NOMO-1 treated with DMSO at 0.1 percent for 48 hours (cell line): Measurements from ENCODE around the gene COPG2.
A peak's percentile ranks its signal among the peaks of the same experiment; 100 is the strongest.

Source experiments
- DNase-seq: peaks from one replicate; lab custom pipeline; 2025; ENCODE audit not compliant: unreplicated experiment; lab: John Stamatoyannopoulos, UW

Gene COPG2

DNA sequence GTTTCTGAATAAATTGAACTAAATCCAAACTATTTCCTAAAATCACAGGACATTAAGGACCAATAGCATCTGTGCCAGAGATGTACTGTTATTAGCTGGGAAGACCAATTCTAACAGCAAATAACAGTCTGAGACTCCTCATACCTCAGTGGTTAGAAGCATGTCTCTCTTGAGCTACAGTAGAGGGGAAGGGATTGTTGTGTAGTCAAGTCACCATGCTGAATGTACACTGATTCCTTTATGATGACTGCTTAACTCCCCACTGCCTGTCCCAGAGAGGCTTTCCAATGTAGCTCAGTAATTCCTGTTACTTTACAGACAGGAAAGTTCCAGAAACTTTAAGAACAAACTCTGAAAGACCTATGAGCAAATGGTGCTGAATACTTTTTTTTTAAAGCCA, 162.8 kb downstream of the COPG2 start:
- no peak for DNase-seq

DNA sequence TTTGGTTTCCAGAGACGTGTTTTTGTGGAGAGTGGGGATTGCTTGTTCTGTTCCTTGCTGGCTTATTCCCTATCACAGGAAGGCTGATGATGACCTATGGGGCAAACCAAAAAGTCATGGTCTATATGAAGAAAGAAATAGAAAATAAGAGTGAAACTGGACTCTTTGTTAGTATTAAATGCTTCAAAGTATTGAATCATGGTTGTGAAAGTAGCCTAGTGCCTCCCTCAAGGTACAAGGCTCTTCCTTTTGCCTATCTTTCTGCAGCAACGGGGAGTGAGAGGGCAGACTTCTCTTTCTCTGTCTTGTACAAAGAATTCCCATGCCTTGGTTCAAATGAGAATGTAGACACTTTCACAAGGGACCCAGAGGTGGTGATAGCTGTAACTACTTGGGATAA, 167.6 kb downstream of the COPG2 start:
- DNase-seq, result no peak

DNA sequence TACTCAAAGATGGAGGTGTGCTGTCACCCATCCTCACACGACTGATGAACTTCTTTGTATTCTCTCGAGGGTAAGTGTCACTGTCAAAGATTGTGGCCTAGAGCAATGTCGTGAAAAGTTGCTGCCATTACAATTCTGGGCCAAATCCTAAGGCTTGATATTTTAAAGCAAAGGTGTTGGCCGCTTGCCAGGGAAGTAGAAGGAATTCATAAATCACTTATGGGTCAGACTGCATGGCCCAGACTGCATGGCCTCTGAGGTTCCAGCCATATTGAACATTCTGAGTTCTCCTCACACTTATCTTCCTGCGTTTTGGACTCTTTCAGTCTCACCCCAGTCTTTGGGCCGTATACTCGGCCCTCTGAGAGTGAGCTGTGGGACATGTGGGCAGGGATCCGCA, 168.1 kb downstream of the COPG2 start:
- no peak for DNase-seq

DNA sequence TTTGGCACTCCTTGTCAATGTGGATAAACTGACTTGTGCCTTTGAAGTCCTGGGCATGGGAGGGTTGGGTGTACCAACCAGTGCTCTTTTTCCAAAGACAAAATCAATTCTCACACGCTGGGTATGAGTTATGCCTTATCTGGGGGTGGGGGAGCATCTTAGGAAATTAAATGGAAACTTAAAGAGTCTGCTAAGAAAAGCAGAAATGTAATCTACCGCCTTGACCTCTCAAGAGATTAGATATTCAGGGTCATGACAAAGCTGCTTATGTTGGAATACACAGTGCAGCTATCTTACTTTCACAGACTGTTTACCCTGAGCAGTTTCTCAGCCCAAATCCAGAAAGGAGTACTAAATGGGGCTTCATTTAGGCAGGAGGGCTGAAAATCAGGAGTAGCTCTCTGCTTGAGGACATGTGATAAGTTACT, 174.1 kb downstream of the COPG2 start:
- DNase-seq, result no peak

DNA sequence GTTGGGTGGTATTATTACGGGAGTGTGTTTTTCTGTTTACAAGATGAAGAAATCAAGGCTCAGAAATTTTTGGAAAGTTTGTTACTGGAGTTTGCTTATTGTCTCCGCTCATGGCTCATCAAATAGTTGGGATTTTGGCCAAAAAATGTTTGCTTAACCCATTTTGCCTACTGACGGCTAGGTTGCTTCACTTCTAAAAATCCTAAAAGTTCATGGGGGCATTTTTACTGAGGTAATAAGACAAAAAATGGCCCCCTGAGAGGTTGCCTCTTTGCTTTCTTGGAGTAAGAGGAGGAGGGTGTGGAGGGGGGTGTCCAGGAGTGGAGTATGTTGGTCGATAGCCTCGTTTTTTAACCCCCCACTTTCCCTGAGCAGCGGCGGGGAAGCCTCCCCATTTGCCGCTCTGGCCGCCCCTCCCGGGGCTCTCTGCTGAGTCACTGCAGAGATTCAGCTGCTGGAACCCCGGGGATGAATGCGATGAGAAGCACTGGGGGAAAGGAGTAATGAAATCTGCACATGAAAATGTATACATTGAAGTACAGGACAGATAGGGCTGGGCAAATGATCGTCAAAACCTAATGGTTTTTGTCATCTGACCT, 175.2 kb downstream of the COPG2 start:
- DNase-seq, result no peak

DNA sequence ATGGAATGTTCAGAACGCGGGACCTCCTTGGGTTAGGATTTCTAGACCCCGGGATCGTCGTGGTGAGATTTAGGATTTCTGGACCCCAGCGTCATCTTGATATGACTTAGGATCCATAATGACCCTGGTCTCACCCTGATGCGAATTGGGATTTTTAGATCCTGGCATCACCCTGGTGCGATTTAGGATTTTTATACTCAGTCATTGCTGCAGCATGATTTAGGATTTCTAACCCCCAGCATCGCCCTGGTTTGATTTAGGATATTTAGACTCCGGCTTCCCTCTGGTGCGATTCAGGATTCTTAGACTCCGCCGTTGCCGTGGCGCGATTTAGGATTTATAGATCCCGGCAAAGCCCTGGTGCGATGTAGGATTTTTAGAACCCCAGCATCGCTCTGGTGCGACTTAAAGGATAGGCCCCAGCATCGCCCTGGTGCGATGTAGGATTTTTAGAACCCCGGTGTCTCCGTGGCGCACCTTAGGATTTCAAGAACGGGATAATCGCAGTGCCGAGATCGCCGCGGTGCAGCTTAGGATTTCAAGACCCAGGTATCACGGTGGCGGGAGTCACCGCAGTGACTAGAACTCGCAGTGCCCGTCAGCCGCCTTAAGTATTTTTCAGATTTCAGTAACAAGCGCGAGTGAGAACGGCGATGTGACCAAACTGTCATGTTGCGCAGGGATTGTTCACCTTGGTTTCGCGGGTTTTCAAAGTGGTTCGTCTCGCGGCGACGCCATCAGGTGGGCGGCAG, 175.8 kb downstream of the COPG2 start:
- DNase-seq, result no peak

DNA sequence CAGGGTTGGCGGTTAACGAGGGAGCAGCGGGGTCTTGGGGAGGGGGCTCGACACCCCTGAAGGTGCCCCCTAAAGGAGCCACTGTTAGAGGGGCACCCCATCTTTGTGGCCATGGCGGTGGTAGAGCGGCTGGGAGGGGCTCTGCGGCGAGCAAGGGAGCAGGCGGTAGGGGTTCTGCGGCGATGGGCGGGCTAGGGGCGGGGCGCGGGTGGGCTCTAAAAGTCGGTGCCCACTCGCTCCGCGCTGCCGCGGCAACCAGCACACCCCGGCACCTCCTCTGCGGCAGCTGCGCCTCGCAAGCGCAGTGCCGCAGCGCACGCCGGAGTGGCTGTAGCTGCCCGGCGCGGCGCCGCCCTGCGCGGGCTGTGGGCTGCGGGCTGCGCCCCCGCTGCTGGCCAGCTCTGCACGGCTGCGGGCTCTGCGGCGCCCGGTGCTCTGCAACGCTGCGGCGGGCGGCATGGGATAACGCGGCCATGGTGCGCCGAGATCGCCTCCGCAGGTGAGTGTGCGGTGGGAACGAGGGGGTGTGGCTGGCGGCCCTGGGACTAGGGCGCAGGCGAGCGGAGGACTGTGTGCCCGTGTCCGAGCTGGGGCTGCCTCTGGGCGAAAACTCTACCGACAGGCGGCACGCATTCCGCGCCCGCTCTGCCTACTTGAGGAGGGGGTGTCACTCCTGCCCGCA, 176.6 kb downstream of the COPG2 start, which contains the start of gene MEST:
Gene MEST, plus strand, starts transcription at position 245 of the 682 bp plus-strand sequence. Its CDS starts 229 bp downstream, at position 474.
- DNase-seq, result no peak

DNA sequence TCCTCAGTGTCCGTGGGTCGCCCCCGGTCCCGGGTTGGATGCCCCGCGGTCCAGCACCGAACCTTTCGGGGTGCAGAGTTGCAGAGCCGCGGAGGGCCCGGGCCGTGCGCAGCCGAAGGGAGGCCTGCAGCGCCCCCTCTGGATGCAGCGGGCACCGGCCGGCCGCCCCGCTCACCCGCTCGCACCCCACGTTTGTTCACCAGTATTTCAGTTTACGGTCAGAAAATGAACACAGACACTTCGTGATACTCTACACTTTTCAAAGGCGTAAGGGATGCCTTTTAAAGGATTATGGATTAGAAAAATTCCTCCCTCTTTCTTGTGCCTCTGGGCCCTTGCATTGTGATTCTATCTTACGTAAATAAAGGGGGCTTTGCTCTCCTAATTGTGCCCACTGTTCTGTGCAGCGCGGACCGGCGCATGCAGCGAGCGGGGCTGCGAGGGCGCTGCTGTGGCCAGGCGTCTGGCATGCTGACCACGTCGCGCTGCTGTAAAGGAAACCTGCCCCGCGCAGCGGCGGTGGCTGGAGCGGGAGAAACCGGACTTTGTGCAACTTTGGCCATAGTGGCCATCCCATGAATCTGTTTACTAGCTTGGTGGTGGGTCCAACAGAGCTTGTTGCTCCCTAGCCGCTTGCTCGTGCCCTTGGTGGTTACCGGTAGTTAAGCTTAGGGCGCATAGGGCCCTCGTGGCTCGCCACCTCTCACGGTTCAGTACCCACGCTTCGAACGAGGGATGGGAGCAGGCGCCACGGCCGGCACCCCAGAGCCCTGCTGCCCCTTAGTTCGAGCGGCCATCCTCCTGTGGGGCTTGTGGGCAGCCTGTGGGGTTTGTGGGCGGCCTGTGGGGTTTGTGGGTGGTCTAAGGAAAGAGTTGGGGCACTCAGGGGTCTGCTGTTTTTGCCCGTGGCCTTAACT, 177.4 kb downstream of the COPG2 start:
- peak; percentile 27 for DNase-seq

DNA sequence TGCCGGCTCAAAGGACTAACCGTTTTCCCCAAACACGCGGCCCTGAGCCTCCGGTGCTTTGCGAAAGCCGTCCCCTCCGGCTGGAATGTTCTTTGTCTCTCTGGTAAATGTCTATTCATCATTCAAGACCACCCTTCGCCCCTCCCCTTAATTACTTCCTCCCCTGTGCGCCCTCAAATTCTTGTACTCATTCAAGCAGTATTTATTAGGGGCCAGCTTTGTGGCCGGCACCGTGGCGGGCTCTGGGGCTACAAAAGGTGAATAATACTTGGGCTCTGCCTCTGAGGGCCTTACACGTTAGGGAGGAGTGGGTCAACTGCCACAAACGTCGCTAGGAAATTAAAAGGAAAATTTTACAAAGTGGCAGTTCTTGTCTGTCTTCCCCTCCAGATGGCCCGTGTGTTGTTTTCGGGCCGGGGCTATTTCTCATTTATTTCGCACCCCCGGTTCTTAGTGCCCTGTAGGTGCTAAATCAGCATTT, 178.2 kb downstream of the COPG2 start:
- no peak for DNase-seq

DNA sequence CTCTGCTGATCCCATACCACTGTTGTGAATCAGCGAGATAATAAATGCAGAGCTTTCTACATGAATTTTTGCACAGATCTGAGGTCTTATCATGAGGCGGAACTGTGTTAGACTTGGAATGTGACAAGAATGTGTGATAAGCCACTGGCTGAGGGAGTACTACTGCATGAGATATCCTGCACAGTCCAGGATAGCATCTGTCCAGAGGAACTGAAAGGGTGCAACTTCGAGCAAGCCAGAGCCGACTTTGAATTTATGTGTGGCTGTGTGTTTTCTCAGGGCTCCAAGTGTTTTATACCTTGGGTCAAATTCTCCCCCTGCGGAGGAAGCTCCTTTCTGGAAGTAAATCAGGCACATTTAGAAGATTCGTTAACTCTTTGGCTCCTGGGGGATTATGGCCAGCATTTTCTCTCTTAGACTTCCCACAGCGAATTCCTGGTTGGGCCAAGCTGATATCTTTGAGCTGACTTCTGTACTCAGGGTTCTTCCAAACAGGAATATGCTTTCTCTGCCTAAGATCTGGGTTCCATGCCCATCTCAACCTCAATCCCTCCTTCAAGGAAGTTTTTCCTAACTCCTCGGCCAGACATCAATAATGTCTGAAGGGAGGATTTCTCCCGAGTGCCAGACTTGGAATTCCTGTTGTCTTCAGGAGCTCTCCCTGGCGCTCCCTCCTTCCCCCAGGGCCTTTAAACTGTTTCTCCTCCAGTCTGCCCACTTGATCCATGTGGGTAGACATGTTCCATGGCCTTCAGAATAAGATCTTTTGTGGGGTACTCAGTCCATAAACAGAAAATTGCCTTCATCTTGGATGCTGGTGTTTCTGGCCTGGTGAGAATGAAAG, 179.2 kb downstream of the COPG2 start:
- no peak for DNase-seq

DNA sequence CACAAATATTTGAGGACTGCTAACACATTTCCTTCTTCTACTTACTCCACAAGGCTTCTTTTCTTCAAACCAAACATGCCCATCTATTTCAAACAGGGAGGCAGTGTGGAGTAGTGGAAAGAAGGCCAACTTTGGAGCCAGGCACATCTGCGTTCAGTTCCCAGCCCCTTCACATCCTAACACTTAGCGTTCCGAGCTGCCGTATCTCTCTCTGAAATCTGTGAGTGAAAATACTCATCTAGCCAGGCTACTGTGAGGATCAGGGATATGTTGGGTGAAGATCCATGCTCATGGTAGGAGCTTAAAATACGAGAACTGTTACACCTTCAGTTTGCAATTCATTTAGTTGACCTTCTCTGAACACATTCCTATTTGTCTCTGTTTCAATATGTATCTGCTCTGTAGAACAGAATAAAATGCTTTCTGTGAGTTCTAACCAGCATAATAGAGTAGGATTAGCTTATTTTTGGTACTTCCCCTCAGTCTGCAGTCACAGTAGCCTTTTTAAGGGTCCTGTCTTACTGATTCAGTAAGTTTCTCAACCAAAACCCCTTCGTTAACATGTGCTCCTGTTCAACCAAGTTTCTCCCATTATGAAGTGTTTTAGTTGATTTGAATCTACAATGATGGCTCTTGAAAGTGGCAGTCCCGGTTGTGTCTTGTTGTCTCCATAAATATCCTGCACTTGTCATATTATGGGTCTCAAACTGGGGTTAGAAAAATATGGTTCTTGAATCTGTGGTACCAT, 180.0 kb downstream of the COPG2 start:
- DNase-seq, result no peak

DNA sequence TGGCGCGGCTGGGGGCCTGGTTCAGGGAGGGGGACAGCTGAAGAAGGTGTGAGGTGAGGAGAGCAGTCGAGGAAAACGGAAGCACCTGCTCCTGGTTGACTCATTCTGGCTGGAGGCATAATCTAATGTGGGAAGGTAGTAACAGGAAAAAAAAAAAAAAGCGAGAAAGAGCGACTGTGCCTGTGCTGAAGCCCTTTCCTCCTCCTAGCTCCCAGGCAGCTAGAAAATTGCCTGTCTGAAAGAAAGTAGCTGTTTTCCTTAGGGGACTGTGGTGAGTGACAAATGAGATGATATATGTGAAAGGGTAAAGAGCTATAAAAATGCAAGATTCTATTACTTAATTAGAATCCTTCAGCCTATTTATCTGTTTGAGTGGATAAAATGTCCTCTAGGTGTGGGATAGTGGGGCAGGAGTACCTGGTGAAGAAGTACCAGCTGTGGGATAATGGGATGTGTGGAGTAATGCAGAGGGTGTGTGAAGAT, 181.6 kb downstream of the COPG2 start:
- no peak for DNase-seq

DNA sequence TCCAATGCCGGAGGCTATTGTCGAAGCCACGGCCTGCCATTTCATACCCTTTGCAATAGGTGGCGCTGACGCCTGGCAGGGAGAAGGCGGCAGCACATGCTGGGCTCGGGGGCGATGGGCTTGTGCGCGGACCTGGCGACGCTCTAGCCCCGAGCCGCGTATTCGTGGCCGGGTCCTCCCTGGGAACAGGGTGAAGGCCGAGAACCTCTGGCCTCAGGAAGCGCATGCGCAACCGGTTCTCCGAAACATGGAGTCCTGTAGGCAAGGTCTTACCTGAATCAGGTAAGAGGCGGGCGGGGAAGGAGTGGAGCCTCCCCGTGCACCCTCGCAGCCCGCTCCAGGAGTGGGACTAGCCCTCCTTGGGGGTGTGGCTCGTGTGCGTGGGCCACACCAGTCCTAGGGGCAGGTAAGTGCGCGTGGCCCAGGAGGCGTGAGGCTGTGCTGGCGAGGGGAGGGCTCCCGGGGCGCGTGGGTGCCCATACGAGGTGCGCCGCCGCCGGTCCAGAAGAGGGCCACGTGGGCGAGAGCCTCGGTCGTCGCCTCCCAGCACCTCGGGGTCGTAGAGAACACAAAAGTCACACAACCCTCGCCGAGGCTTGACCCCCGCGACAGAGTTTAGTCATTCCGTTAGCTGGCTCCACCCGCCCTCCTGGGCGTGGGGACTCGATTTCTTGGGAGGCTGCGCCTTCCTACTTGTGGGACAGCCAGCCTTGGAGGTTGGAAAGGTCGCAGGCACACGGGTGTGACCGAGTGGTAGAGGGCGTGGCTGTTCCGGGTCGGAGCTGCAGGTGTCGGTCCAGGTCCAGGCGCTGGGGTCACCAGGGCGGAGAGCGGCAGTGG, 182.2 kb downstream of the COPG2 start:
- peak; percentile 20 for DNase-seq

DNA sequence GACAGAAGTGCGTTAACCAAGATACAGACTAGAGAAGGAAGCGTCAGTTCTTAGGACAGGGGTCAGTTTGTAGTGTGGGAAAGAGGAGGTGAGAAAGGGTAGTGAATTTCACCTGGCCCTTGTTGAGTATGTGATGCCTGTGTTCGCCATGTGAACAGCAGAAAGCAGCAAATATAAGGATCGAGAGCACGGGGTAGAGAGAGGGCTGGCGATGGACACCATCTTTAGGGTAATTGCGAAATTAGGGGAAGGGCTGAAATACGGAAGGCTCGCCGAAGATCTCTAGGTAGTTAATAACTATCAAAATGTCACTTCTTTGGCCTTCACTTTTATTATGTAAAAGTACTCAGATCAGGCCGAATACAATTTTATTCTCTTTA, 182.8 kb downstream of the COPG2 start:
- DNase-seq, result no peak

DNA sequence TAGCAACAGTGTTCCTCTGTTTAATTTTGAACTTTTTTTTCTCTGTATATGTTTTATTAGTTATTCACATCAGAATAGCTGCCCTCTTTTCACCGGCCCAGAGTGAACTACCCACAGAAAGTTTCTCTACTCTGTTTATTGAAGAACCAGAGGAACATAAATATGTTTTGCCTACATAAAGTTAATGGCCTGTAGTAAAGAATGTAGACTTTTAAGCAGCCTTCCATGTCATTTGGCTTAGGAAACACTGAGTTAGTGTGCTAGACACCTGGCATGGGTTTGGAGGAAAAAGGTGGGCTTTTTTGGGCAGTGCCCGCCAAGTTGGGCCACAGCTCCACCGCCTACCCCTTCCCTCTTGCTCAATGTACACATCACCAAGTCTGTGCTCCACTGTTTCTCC, 185.5 kb downstream of the COPG2 start:
- DNase-seq, result no peak

DNA sequence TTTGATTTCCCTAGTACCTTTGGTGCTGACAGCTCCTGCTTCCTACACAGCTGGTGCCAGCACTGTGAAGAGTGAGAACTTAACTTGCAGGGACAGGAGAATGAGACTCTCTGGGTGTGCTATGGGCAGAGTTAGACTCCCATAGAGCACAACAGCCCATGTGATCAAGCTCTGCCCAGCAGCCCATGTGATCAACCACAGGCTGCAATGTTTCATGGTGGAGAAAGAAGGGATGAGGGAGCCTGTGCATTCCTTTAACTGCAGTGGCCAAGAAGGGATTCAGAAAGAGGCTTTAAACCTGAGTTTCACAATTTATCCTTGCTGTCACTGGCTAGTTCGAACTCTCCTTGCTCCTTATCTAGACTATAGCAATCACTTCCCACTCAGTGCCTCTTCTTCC, 186.7 kb downstream of the COPG2 start:
- no peak for DNase-seq

DNA sequence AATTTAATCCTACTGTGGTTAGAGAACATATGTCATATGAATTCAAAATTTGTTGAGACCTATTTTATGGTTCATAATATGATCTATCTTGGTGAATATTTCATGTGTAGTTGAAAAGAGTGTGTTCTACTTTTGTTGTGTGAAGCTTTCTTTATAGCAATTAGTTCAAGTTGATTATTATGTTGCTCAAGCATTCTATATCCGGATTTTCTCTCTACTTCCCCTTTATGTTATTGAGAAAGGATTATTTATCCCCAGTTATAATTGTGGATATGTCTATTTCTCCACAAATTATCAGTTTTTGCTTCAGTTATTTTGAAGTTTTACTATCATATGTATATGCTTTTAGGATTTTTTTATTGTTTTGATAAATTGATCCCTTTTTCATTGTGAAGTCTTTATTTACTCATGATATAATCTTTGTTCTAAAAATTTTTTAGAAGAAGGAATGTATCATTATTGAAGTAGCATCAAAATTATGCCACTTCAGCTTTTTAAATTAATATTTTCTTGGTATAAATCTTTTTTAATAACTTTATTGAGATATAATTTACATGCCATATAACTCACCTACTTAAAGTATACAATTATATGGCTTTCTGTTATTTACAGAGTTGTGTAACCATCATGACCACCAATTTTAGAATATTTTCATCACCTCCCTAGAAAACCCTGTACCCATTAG, 188.7 kb downstream of the COPG2 start:
- DNase-seq, result peak; percentile 56

DNA sequence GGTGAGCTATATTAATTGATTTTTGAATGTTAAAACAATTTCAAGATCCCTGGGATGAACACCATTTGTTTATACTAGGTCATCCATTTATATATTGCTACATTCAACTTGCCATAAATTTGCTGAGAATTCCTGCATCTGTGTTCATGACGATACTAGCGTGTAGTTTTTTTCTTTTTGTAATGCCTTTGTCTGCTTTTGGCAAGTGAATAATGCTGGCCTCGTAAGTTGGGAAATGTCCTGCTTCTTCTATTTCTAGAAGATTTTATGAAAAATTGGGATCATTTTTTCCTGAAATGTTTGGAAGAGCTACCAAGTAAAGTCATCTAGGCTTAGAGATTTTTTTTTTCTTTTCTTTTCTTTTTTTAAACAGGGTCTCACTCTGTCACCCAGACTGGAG, 189.6 kb downstream of the COPG2 start:
- DNase-seq, result no peak
